Ishikawa (cell line): ENCODE measurements around the gene RBFOX1.

ENCODE experiments used
- CEBPB ChIP-seq: IDR thresholded peaks from 2 replicates; pipeline ENCODE4 v1.6.1; 2012
- EP300 ChIP-seq: IDR thresholded peaks from 2 replicates; pipeline ENCODE4 v1.6.1; 2012; ENCODE audit warnings: borderline replicate concordance
- NFIC ChIP-seq: IDR thresholded peaks from 2 replicates; pipeline ENCODE4 v1.6.1; 2012
- RAD21 ChIP-seq: IDR thresholded peaks from 2 replicates; pipeline ENCODE4 v1.6.1; 2012; ENCODE audit warnings: low read depth
- TCF12 ChIP-seq: IDR thresholded peaks from 2 replicates; pipeline ENCODE4 v1.6.1; 2012; ENCODE audit warnings: low read depth
- TF ChIP-seq, protein P1 (sequence below): IDR thresholded peaks from 2 replicates; pipeline ENCODE4 v1.6.1; 2012
- TF ChIP-seq, protein P2 (sequence below): IDR thresholded peaks from 2 replicates; pipeline ENCODE4 v1.6.1; 2012; ENCODE audit warnings: low read depth, mild to moderate bottlenecking

DNA sequence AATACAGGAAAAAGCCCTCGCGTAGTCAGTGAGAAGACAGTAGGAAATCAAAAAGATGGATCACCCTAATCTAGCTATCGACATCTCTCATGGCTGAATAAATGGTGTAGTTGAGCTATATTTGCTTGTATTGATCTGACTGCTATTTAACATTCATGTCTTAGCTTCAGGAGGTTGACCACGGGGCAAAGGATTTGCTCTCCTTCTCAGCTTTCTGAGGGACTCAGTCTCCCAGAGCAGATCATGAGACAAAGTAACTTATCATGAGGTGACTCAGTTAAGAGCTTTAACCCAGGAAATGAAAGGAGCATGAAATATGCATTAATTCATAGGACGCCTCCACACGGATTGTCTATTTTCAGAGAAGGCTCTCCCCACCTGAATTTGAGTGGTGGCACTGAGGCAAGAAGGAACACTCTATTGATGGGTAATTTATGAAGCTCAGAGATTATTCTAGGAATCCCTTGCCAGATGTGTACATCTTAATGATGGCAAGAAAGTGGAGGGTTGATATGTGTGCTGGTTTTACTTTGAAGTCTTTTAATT lies 608 bp downstream of the RBFOX1 start:
- TF ChIP-seq TCF12 (no peak), EP300 (no peak), NFIC (no peak), RAD21 (no peak), CEBPB (no peak)
- TF ChIP-seq, protein P1, sequence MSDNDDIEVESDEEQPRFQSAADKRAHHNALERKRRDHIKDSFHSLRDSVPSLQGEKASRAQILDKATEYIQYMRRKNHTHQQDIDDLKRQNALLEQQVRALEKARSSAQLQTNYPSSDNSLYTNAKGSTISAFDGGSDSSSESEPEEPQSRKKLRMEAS = no peak
- TF ChIP-seq, protein P2, sequence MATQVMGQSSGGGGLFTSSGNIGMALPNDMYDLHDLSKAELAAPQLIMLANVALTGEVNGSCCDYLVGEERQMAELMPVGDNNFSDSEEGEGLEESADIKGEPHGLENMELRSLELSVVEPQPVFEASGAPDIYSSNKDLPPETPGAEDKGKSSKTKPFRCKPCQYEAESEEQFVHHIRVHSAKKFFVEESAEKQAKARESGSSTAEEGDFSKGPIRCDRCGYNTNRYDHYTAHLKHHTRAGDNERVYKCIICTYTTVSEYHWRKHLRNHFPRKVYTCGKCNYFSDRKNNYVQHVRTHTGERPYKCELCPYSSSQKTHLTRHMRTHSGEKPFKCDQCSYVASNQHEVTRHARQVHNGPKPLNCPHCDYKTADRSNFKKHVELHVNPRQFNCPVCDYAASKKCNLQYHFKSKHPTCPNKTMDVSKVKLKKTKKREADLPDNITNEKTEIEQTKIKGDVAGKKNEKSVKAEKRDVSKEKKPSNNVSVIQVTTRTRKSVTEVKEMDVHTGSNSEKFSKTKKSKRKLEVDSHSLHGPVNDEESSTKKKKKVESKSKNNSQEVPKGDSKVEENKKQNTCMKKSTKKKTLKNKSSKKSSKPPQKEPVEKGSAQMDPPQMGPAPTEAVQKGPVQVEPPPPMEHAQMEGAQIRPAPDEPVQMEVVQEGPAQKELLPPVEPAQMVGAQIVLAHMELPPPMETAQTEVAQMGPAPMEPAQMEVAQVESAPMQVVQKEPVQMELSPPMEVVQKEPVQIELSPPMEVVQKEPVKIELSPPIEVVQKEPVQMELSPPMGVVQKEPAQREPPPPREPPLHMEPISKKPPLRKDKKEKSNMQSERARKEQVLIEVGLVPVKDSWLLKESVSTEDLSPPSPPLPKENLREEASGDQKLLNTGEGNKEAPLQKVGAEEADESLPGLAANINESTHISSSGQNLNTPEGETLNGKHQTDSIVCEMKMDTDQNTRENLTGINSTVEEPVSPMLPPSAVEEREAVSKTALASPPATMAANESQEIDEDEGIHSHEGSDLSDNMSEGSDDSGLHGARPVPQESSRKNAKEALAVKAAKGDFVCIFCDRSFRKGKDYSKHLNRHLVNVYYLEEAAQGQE = no peak
